BLaER1 treated with 17β-estradiol and CSF1 and Interleukin-3, amounts not matched to agents 10 nM and 100 nM (cell line): ENCODE data around the gene GTF3C1.

ENCODE experiments used
- H3K27ac ChIP-seq, 11 experiments: shearing (Covaris generic); formaldehyde crosslinking; 2 replicates each; pipeline ENCODE4 v1.8.1; 2022
- H3K27me3 ChIP-seq, 11 experiments: shearing (Covaris generic); formaldehyde crosslinking; 2 replicates each; pipeline ENCODE4 v1.8.1; 2022
- H3K36me3 ChIP-seq, 11 experiments: shearing (Covaris generic); formaldehyde crosslinking; 2 replicates each; pipeline ENCODE4 v1.8.1; 2022
- H3K4me1 ChIP-seq, 10 experiments: shearing (Covaris generic); formaldehyde crosslinking; 2 replicates each; pipeline ENCODE4 v1.8.1; 2022
- H3K4me2 ChIP-seq, 11 experiments: shearing (Covaris generic); formaldehyde crosslinking; 2 replicates each; pipeline ENCODE4 v1.8.1; 2022
- H3K4me3 ChIP-seq, 10 experiments: shearing (Covaris generic); formaldehyde crosslinking; 2 replicates each; pipeline ENCODE4 v1.8.1; 2022
- H3K9ac ChIP-seq, 11 experiments: shearing (Covaris generic); formaldehyde crosslinking; 2 replicates each; pipeline ENCODE4 v1.8.1; 2022
- H3K9me3 ChIP-seq, 11 experiments: shearing (Covaris generic); formaldehyde crosslinking; replicated peaks in 1 of 11; 2 replicates each; pipeline ENCODE4 v1.8.1; 2022
- H4K20me1 ChIP-seq, 11 experiments: shearing (Covaris generic); formaldehyde crosslinking; 2 replicates each; pipeline ENCODE4 v1.8.1; 2022
- Cebpa-rat ChIP-seq, 11 experiments: shearing (Covaris generic); IDR thresholded peaks; 2 replicates each; pipeline ENCODE4 v1.8.1; 2022

GTF3C1 gene

GRCh38 chr16:27539120-27539519, 10.6 kb downstream of the GTF3C1 start:
- Histone ChIP-seq H3K27me3 (no peaks in the 10 kb centered on the region), H3K9me3 (no peaks in the 10 kb centered on the region), H3K9ac (no peak overlapping the region), H3K4me3 (no peak overlapping the region), H3K36me3 (peaks cover 98 to 100% (median 100%) of the 10 kb centered on the region in 11 experiments), H4K20me1 (peaks cover 0 to 61% (median 23%) of the 10 kb centered on the region in 11 experiments; a peak in 14 of 22 replicates), H3K4me1 (peaks cover 0 to 17% (median 0%) of the 10 kb centered on the region in 10 experiments; a peak in 5 of 20 replicates), H3K4me2 (peak overlapping the region in 3 of 11 experiments; percentile 1 to 15 (median 3); a peak in 1 of 22 replicates), H3K27ac (no peak overlapping the region)
- TF ChIP-seq Cebpa-rat (IDR thresholded peaks at IDR 0.05) = no peak

DNA sequence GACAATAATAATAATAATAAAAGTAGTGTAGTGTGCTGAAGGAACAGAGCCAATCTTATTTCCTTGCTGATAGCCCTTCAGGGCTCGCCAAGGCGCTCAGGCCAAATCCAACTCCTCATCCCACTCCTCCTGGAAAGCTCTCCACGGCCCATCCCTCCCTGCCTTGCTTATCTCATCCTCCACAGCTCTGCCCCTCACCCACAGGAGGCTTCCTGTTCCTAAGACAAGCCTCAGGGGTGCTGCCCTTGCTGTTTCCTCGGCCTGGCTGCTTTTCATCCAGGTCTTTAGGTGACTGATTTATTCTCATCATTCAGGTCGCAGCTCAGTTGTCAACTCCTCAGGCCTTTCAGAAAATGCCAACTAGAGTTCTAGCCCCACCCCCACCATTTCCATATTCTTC, 11.2 kb downstream of the GTF3C1 start:
- no peak overlapping the region for H3K9ac ChIP-seq
- H3K9me3 ChIP-seq = no peaks in the 10 kb centered on the region
- TF ChIP-seq Cebpa-rat (IDR thresholded peaks at IDR 0.05) = no peak
- H3K4me1 ChIP-seq = peaks cover 0 to 17% (median 0%) of the 10 kb centered on the region in 10 experiments; a peak in 5 of 20 replicates
- no peak overlapping the region for H3K27ac ChIP-seq
- no peak overlapping the region for H3K4me3 ChIP-seq
- H3K27me3 ChIP-seq = no peaks in the 10 kb centered on the region
- H3K4me2 ChIP-seq = no peak overlapping the region
- peaks cover 0 to 56% (median 23%) of the 10 kb centered on the region in 11 experiments; a peak in 14 of 22 replicates for H4K20me1 ChIP-seq
- peaks cover 98 to 100% (median 100%) of the 10 kb centered on the region in 11 experiments for H3K36me3 ChIP-seq

DNA sequence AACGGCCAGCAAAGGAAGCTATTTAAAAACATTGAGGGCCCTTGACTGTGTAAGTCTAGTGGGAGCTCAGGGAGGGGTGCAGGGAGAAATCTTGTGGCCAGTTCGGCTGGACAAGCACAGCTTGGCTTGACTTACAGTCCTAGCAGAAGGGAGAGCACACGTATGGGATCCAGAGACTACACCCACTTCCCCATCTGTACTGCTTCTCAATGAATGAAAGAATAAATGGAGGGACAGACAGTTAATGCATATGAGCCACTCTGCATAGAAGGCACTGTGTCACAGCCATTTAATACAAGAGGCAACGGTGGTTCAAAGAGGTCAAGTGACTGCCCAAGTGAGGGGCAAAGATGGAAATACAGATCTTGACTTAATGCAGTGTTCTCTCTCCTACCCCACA, 15.5 kb downstream of the GTF3C1 start:
- H4K20me1 ChIP-seq = peaks cover under 1 to 61% (median 26%) of the 10 kb centered on the region in 11 experiments; a peak in 16 of 22 replicates
- H3K4me3 ChIP-seq = no peak overlapping the region
- H3K9ac ChIP-seq = no peak overlapping the region
- no peak overlapping the region for H3K27ac ChIP-seq
- H3K27me3 ChIP-seq = no peaks in the 10 kb centered on the region
- peaks cover 93 to 100% (median 100%) of the 10 kb centered on the region in 11 experiments for H3K36me3 ChIP-seq
- TF ChIP-seq Cebpa-rat (IDR thresholded peaks at IDR 0.05) = no peak
- peaks cover 19 to 40% (median 23%) of the 10 kb centered on the region in 10 experiments for H3K4me1 ChIP-seq
- no peak overlapping the region for H3K4me2 ChIP-seq
- H3K9me3 ChIP-seq = no peaks in the 10 kb centered on the region

DNA sequence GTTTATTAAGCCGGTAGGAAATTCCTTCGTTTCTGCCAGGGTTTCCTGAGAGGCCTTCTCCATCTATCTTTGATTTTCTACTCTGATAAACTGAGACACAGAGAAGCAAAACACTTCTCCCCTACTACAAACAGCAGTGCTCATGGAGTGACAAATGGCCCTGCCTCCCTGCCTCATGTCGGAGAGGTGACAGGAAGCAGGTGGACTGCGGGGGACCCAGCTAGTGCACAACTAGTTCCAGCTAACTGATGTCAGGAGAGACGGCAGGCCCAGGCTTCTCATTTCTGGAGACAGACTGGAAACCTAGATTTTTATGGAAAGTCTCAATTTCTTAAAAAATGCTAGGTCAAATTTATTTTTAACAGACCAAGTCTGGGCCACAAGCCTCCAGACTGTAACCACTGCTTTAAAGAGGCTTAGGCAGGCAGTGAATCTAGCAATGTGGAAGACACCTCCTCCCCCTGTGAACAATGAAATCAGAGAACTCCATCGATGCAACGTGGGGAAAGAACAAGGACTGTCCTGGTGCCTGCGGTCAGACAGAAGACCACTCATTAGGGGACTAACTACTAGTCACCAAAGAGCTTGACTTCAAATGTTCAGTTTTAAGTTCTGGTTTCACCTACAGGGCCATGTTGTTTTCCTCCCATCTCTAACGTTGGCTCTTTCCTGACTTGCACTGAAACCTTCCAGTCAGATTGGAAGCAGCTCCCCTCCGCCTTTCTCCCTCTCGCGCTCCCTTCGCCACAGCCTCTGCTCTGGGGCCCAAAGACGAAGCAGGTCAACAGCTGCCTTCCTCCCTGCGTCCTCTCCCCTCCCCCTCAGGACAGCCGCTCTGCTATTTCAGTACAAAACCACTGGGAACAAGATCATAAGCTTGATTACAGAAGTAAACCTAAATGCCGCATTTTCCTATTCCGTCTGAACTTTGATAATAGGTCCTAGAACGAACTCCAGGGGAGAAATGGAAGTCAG, 17.6 kb downstream of the GTF3C1 start:
- TF ChIP-seq Cebpa-rat (IDR thresholded peaks at IDR 0.05) = no peak
- H3K27ac ChIP-seq = peak overlapping the region in 4 of 11 experiments; percentile 18 to 48 (median 24); a peak in 5 of 22 replicates
- H3K36me3 ChIP-seq = peaks cover 94 to 100% (median 100%) of the 10 kb centered on the region in 11 experiments
- no peaks in the 10 kb centered on the region for H3K9me3 ChIP-seq
- peak overlapping the region; percentile 21 to 72 (median 57) for H3K4me2 ChIP-seq
- H3K4me3 ChIP-seq = no peak overlapping the region
- peaks cover 19 to 30% (median 21%) of the 10 kb centered on the region in 10 experiments for H3K4me1 ChIP-seq
- peaks cover 0 to 48% (median 23%) of the 10 kb centered on the region in 11 experiments; a peak in 13 of 22 replicates for H4K20me1 ChIP-seq
- peak overlapping the region in 6 of 11 experiments; percentile 3 to 47 (median 26); a peak in 4 of 22 replicates for H3K9ac ChIP-seq
- H3K27me3 ChIP-seq = no peaks in the 10 kb centered on the region

- H3K9me3 ChIP-seq = no peaks in the 10 kb centered on the region
- H3K27ac ChIP-seq = peak overlapping the region in 1 of 11 experiments; percentile 18; a peak in 2 of 22 replicates
- H3K9ac ChIP-seq = 0 out of 22 replicates have a peak overlapping the region, but pooled peaks of 1 of the 11 experiments have one; percentile 21
- peaks cover 0 to 39% (median 23%) of the 10 kb centered on the region in 11 experiments; a peak in 13 of 22 replicates for H4K20me1 ChIP-seq
- TF ChIP-seq Cebpa-rat (IDR thresholded peaks at IDR 0.05) = no peak
- peaks cover 94 to 100% (median 100%) of the 10 kb centered on the region in 11 experiments for H3K36me3 ChIP-seq
- H3K27me3 ChIP-seq = no peaks in the 10 kb centered on the region
- peaks cover 19 to 30% (median 21%) of the 10 kb centered on the region in 10 experiments for H3K4me1 ChIP-seq
- peak overlapping the region in 3 of 11 experiments; percentile 57 to 62 (median 61); a peak in 4 of 22 replicates for H3K4me2 ChIP-seq
- H3K4me3 ChIP-seq = no peak overlapping the region
These were observed 18.5 kb downstream of the GTF3C1 start for GRCh38 chr16:27531186-27531585.

DNA sequence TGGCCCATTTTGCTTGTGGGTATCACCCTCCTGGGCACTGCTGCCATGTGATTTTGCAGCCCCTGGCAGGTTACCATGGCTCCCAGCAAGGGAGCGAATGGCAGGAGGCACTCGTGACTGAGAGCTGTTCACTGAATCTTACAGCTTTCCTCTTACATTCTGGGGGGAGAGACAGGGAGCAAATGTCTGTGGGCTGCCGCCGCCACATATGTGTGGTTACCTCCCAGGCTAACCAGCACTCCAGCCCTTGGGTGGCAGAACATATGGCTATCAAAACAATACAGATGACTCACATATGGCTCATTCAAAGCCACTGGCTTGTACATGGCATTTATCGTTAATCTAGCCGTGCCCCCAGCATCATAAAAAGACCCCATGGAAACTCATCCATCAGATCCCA, 19.8 kb downstream of the GTF3C1 start:
- H3K27me3 ChIP-seq = no peaks in the 10 kb centered on the region
- no peak overlapping the region for H3K4me3 ChIP-seq
- H3K9me3 ChIP-seq = no peaks in the 10 kb centered on the region
- H3K4me1 ChIP-seq = peaks cover 19 to 30% (median 21%) of the 10 kb centered on the region in 10 experiments
- no peak overlapping the region for H3K4me2 ChIP-seq
- H4K20me1 ChIP-seq = peaks cover 0 to 38% (median 22%) of the 10 kb centered on the region in 11 experiments; a peak in 13 of 22 replicates
- H3K27ac ChIP-seq = no peak overlapping the region
- no peak for TF ChIP-seq Cebpa-rat (IDR thresholded peaks at IDR 0.05)
- no peak overlapping the region for H3K9ac ChIP-seq
- peaks cover 94 to 100% (median 100%) of the 10 kb centered on the region in 11 experiments for H3K36me3 ChIP-seq

DNA sequence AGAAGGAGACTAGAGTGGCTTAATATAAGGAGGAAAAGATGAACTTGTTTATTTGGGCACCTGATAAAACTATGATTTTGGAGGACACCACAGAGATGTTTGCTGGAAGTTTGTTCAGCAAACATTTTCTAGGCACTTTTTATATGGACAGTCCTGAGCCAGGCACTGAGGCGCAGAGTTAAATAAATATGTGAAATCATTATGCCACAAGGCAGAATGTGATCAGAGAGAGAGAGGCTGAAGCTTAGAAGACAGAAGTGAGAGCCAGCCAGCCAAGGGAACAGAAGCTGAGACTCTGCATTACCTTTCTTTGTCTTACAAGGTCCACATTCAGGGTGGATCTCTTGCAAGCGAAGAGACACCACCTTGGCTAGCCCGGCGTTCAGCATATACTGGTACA, 21.4 kb downstream of the GTF3C1 start:
- no peak for TF ChIP-seq Cebpa-rat (IDR thresholded peaks at IDR 0.05)

DNA sequence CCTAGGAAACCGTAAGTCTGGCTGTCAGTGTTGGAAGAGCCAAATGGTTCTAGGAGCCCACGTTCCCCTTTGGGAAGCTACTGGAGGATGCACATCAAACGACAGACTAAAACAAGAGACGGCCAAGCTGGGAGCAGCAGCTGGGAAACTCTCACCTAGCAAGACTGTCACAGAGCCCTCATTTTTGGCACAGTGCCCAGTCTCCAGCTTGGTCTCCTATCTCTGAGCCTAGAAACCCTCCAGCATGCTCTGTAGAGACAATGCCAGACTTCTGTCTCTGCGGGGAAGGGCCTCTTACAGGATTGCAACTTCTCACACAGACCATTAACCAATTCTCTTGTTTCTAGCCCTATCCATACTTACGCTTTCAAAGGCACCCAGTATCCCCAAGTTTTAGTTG, 23.5 kb downstream of the GTF3C1 start:
- Histone ChIP-seq H3K9ac (no peak overlapping the region), H3K27ac (no peak overlapping the region), H3K4me1 (peaks cover 0 to 7% (median 1%) of the 10 kb centered on the region in 10 experiments; a peak in 7 of 20 replicates), H3K36me3 (peaks cover 83 to 100% (median 96%) of the 10 kb centered on the region in 11 experiments), H4K20me1 (peaks cover 0 to 23% (median 10%) of the 10 kb centered on the region in 11 experiments; a peak in 11 of 22 replicates), H3K27me3 (no peaks in the 10 kb centered on the region), H3K4me2 (no peak overlapping the region), H3K9me3 (no peaks in the 10 kb centered on the region), H3K4me3 (no peak overlapping the region)
- no peak for TF ChIP-seq Cebpa-rat (IDR thresholded peaks at IDR 0.05)

More for the DNA sequence above, 21.4 kb downstream of the GTF3C1 start:
- Histone ChIP-seq H3K9me3 (no peaks in the 10 kb centered on the region), H3K27ac (no peak overlapping the region), H3K4me1 (peaks cover 19 to 29% (median 21%) of the 10 kb centered on the region in 10 experiments), H3K27me3 (no peaks in the 10 kb centered on the region), H3K4me2 (no peak overlapping the region), H4K20me1 (peaks cover 0 to 36% (median 22%) of the 10 kb centered on the region in 11 experiments; a peak in 13 of 22 replicates), H3K4me3 (no peak overlapping the region), H3K36me3 (peaks cover 94 to 100% (median 100%) of the 10 kb centered on the region in 11 experiments), H3K9ac (no peak overlapping the region)
